ENCODE data around the gene CAPZB. TPM values are rescaled to one million over a fixed set of nuclear protein-coding genes. Genes with fewer than 3 reads are reported as not detected.
"Not testable (repeated sequence)": the region's sequence is repeated elsewhere in the genome, so short reads cannot be mapped to it uniquely, and the experiment has no call there.

The CAPZB gene
- total and polyA plus RNA-seq, 2 of the 4 experiments (the other 2 are of a cell fraction): 216 to 304 TPM

DNA sequence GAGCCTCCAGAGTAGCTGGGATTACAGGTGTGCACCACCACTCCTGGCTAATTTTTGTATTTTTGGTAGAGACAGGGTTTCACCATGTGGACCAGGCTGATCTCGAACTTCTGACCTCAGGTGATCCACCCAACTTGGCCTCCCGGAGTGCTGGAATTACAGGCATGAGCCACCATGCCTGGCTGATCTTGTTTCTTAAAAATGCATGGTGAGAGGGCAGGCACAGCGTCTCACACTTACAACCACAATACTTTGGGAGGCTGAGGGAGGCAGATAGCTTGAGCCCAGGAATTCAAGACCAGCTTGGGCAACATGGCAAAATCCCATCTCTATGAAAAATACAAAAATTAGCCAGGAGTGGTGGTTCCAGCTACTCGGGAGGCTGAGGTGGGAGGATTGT lies 37.2 kb upstream of the CAPZB start:
- H3K18ac ChIP-seq (ENCODE audit: low read depth, low read length); H3K9me1 ChIP-seq (ENCODE audit: insufficient read depth, low read length); H3K9me3 ChIP-seq (ENCODE audit: control insufficient read depth, insufficient read depth, low read length); intact Hi-C loops (cut with micrococcal nuclease); H3K79me1 ChIP-seq (ENCODE audit: low read depth in 1 of 2, low read length in 2 of 2); H3K4me1 ChIP-seq (ENCODE audit: control insufficient read depth, insufficient read depth, low read length); H2BK5ac ChIP-seq (ENCODE audit: low read depth, low read length, poor library complexity, severe bottlenecking); H4K20me1 ChIP-seq (ENCODE audit: insufficient read depth, low read length); dilution Hi-C loops (cut with HindIII; ENCODE audit: low sequenced_read_pairs, unreplicated experiment); H3K27me3 ChIP-seq (ENCODE audit: control insufficient read depth, insufficient read depth, low read length); H3K4me3 ChIP-seq (ENCODE audit: insufficient read depth, low read depth, low read length); BruUV-seq (replicated peaks); H3K14ac ChIP-seq (replicated peaks; ENCODE audit: low read depth, low read length); H4K8ac ChIP-seq (ENCODE audit: low read depth in 2 of 2, low read length in 2 of 2); in situ Hi-C loops (cut with MboI; ENCODE audit: low sequenced_read_pairs); H2BK120ac ChIP-seq (ENCODE audit: low read depth, low read length); H2AK9ac ChIP-seq (replicated peaks; ENCODE audit: low read depth, low read length, poor library complexity); DNase-seq; H2AFZ ChIP-seq (replicated peaks; ENCODE audit: low read length, poor library complexity); H3K4ac ChIP-seq (ENCODE audit: low read depth, low read length); POLR2A ChIA-PET (ENCODE audit: unreplicated experiment); H2BK20ac ChIP-seq (ENCODE audit: low read depth, low read length); H4K5ac ChIP-seq (ENCODE audit: low read depth, low read length); ATAC-seq (ENCODE audit: low read depth); H2BK15ac ChIP-seq (ENCODE audit: low read depth, low read length); H3K27ac ChIP-seq (ENCODE audit: insufficient read depth, low read length); H3K23ac ChIP-seq (ENCODE audit: low read depth, low read length); H4K91ac ChIP-seq (ENCODE audit: insufficient read depth, low read depth, low read length); H3K4me2 ChIP-seq (ENCODE audit: low read depth, low read length); H3K9ac ChIP-seq (ENCODE audit: low read depth, low read length); H2AK5ac ChIP-seq (ENCODE audit: low read depth, low read length); CTCF ChIA-PET; H3K36me3 ChIP-seq (ENCODE audit: control insufficient read depth, insufficient read depth, low read length); H3K56ac ChIP-seq (ENCODE audit: extremely low read depth, insufficient read depth, low read length): not testable (repeated sequence)
- no CpG with 5 or more reads among the region's 4 CpGs for WGBS, 2 experiments (ENCODE audit: extremely low coverage in 2 of 2, insufficient read length in 1 of 2)
